Activated naive CD8-positive, alpha-beta T cell treated with anti-CD3 and anti-CD28 coated beads, Interleukin-2, amount 50 U/mL, for 24 hours (primary cell): Measurements from ENCODE around the gene TMC5.

Source experiments
- ATAC-seq: fragments of 150-1000 bp; cut with Tn5 transposase; one replicate; pipeline ENCODE4 v1.10.0; 2021
- DNase-seq: peaks from one replicate; pipeline ENCODE4 v3.0.0; 2021
- H3K27ac Mint-ChIP-seq: one replicate; pipeline ENCODE4 v1.8.0; 2021; ENCODE audit warnings: mild to moderate bottlenecking, mixed read lengths
- H3K27me3 Mint-ChIP-seq: one replicate; pipeline ENCODE4 v1.8.0; 2021; ENCODE audit warnings: mixed read lengths
- H3K36me3 Mint-ChIP-seq: one replicate; pipeline ENCODE4 v1.8.0; 2021; ENCODE audit warnings: low read depth, mixed read lengths
- H3K4me1 Mint-ChIP-seq: one replicate; pipeline ENCODE4 v1.8.0; 2021; ENCODE audit warnings: mixed read lengths
- H3K4me3 Mint-ChIP-seq: one replicate; pipeline ENCODE4 v1.8.0; 2021; ENCODE audit warnings: mild to moderate bottlenecking, moderate library complexity, mixed read lengths
- H3K9me3 Mint-ChIP-seq: one replicate; pipeline ENCODE4 v1.8.0; 2021; ENCODE audit warnings: mixed read lengths

The TMC5 gene

DNA sequence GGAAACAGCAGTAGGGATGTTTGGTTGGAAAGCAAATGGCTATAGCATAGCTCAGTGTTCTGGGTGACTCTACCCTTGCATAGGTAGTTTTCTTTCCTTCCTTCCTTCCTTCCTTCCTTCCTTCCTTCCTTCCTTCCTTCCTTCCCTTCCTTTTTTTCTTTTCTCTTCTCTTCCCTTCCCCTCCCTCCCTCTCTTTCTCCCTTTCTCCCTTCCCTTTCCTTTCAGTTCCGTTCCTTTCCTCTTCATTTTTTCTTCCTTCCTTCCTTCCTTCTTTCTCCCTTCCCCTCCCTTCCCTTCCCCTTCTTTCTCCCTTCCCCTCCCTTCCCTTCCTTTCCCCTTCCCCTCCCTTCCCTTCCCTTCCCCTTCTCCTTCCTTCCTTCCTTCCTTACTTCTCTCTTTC lies 72.9 kb downstream of the TMC5 start:
- H3K36me3 Mint-ChIP-seq, result peaks cover 3% of the 10 kb centered on the region
- ATAC-seq (no peak), DNase-seq (no peak)
- no peaks in the 10 kb centered on the region for H3K27me3 Mint-ChIP-seq
- H3K27ac Mint-ChIP-seq, result no peak overlapping the region
- no peaks in the 10 kb centered on the region for H3K9me3 Mint-ChIP-seq
- H3K4me1 Mint-ChIP-seq, result peaks cover 12% of the 10 kb centered on the region
- no peak overlapping the region for H3K4me3 Mint-ChIP-seq

DNA sequence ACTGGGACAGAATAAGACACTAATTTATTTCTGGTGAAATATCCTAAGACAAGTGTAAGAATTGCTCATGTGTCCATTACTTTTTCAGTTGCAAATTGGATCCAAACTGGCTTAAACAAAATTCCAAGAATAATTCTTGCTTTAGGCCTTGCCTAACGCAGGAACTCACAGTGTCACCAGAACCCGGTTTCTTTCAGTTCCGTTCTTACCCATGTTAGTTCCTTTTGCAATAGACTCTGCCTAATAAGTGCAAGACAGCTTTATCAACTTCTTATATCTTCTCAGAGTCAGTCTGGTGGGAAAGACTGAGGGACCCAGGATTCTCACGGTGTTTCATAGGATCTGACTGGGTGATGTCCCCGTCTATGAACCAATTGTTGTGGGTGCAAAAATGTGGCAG lies 79.5 kb downstream of the TMC5 start:
- Mint-ChIP-seq H3K4me1 (peaks cover 12% of the 10 kb centered on the region), H3K9me3 (no peaks in the 10 kb centered on the region), H3K27ac (no peak overlapping the region), H3K36me3 (peaks cover 13% of the 10 kb centered on the region), H3K27me3 (no peaks in the 10 kb centered on the region), H3K4me3 (no peak overlapping the region)
- ATAC-seq, result no peak
- no peak for DNase-seq

DNA sequence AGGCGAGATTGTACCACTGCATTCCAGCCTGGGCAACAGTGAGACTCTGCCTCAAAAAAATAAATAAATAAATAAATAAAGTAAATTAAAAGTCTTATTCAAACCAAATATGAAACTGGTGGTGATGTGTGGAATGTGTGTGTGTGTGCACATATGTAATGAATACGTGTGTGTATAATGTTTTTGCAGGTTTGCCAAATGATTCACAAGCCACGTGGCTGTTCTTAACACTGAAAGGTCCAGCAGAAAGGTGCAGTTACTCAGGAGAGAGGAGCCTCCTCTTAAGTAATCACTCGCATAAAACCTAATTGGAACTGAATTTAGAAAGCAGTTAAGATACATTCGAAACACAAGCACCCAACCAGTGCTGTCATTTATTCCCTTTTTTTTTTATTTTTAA lies 81.3 kb downstream of the TMC5 start:
- Mint-ChIP-seq H3K36me3 (peaks cover 23% of the 10 kb centered on the region), H3K27me3 (no peaks in the 10 kb centered on the region), H3K27ac (no peak overlapping the region)

DNA sequence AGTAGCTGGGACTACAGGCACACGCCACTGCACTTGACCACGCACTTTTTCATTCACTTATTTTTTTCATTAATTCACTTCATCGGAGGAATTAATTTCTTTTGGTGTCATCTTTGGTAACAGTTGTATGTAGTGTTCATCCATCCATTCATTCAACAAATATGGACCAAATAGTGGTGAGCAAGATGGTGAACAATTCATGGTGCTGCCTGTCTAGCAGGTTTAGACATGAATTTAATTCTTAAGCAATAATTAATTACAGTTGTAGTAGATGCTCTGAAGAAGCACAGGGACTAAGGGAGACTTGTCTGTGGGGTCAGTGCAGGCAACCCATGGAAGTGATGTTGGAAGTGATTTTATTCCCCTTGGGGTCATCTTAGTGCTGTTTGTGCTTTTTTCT lies 81.8 kb downstream of the TMC5 start:
- peaks cover 28% of the 10 kb centered on the region for H3K36me3 Mint-ChIP-seq
- H3K4me1 Mint-ChIP-seq, result no peaks in the 10 kb centered on the region
- ATAC-seq, result no peak

More for the DNA sequence above, 81.3 kb downstream of the TMC5 start:
- Mint-ChIP-seq H3K4me1 (peaks cover 4% of the 10 kb centered on the region), H3K9me3 (no peaks in the 10 kb centered on the region), H3K4me3 (no peak overlapping the region)
- DNase-seq (no peak), ATAC-seq (no peak)

DNA sequence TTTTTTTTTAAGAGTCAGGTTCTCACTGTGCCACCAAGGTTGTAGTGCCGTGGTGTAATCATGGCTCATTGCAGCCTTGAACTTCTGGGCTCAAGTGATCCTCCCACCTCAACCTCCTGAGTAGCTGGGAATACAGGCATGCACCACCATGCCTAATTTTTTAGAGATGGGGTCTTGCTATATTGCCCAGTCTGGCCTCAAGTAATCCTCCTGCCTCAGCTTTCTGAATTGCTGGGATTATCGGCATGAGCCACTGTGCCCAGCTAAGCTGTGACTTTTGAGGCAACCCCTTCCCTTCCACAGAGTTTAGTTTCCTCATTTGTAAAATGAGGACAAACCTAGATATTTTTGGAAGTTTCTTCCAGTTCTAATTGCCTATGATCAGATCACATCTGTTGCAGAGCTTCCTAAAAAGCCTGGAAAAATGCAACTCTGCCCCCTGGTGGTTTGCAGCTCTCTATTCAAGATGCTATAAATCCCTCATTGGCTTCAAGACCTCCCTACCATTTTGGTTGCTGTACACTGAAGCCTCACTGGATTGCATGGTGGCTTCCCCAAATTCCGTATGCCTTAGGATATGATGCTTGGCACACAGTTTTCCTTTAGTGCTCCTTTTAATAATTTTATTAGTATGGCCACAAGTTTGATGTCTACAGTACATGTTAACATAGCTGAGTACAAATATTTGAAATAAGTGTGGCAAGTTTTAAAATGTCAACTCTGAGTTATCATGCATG lies 84.9 kb downstream of the TMC5 start:
- Mint-ChIP-seq H3K4me3 (no peak overlapping the region), H3K27ac (no peak overlapping the region), H3K9me3 (no peaks in the 10 kb centered on the region), H3K27me3 (no peaks in the 10 kb centered on the region), H3K36me3 (peaks cover 47% of the 10 kb centered on the region), H3K4me1 (no peaks in the 10 kb centered on the region)
- ATAC-seq, result peak; percentile 52
- DNase-seq, result peak; percentile 74

More for the DNA sequence above, 81.8 kb downstream of the TMC5 start:
- no peaks in the 10 kb centered on the region for H3K9me3 Mint-ChIP-seq
- no peak overlapping the region for H3K27ac Mint-ChIP-seq
- DNase-seq, result no peak
- H3K4me3 Mint-ChIP-seq, result no peak overlapping the region
- H3K27me3 Mint-ChIP-seq, result no peaks in the 10 kb centered on the region

DNA sequence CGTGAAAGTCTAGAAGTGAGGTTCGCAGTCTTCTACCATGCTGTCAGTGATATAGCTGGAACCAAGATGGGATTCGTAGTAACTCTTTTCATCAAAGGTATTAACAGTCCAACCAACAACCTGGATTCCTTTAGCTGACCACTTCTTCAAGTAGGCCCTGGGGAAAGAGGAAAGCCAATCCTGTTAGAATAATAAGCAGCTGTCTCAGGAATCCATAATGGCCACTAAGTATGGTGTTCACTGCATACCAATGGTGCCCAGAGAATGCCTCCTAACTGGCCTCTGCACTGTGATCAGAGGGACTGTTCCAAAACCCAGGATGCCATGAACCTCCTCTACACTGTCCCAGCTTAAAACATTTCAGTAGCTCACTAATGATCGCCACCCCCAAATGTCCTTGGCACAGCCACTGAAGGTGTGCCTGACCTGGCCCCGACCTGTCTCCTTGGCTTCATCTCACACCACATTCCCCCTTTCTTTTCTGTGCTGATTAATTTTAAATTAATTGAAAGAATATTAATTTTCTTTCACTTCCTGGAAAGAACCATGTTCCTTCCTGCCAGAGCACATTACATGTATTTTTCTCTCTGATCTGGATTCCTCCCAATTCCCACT lies 85.9 kb downstream of the TMC5 start:
- DNase-seq, result no peak
- no peak overlapping the region for H3K4me3 Mint-ChIP-seq
- H3K36me3 Mint-ChIP-seq, result peaks cover 47% of the 10 kb centered on the region
- ATAC-seq, result no peak
- H3K27ac Mint-ChIP-seq, result no peak overlapping the region
- H3K9me3 Mint-ChIP-seq, result no peaks in the 10 kb centered on the region
- H3K27me3 Mint-ChIP-seq, result no peaks in the 10 kb centered on the region
- no peaks in the 10 kb centered on the region for H3K4me1 Mint-ChIP-seq

DNA sequence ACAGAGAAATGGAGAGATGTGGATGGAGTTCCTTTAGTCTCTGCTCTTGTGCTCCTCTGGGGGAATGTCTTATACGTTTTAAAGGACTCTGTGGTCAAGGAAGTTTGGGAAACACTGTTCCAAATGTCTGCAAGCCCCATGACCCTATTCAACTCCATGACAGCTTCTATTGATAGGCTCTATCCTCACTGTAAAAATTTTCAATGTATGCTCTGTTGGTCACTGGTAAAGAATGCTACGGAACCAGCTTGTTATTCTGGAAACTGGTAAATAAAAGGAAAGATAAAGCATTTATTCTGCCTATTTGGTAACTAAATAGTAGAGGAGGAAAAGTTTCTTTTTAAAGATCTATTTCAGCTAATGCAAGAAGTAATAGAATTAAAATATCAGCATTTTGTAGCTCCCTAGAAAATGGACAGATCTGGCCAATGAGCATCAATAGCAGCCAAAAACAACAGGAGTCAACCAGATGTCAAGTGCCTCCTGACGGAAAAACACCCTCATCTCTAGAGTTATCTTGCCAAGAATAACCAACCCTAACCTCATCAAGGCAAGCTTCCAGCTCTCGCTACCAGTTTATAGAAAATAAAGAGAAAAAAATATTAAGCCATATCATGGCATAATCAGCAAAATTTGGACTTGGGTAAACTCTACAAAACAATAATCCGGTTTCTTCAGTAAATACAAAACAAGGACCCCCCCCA lies 88.1 kb downstream of the TMC5 start:
- Mint-ChIP-seq H3K4me3 (no peak overlapping the region), H3K36me3 (peaks cover 44% of the 10 kb centered on the region), H3K9me3 (no peaks in the 10 kb centered on the region), H3K27ac (no peak overlapping the region), H3K4me1 (no peaks in the 10 kb centered on the region), H3K27me3 (no peaks in the 10 kb centered on the region)
- DNase-seq (no peak), ATAC-seq (no peak)

DNA sequence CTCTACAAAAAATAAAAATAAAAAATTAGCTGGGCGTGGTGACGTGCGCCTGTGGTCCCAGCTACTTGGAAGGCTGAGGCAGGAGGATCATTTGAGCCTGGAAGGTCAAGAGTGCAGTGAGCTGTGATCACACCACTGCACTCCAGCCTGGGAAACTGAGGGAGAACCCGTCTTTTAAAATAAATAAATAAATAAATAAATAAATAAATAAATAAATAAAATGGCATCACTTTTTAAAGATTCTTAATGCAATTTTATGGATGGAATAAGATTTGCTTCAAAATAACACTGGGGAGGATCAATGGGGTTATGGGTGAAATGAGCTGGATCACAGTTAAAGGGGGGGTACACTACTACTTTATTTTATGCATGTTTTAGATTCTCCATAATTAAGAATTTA lies 89.3 kb downstream of the TMC5 start:
- Mint-ChIP-seq H3K27ac (no peak overlapping the region), H3K27me3 (no peaks in the 10 kb centered on the region), H3K36me3 (peaks cover 44% of the 10 kb centered on the region), H3K4me3 (no peak overlapping the region), H3K9me3 (no peaks in the 10 kb centered on the region), H3K4me1 (no peaks in the 10 kb centered on the region)
- ATAC-seq, result no peak
- DNase-seq, result no peak

DNA sequence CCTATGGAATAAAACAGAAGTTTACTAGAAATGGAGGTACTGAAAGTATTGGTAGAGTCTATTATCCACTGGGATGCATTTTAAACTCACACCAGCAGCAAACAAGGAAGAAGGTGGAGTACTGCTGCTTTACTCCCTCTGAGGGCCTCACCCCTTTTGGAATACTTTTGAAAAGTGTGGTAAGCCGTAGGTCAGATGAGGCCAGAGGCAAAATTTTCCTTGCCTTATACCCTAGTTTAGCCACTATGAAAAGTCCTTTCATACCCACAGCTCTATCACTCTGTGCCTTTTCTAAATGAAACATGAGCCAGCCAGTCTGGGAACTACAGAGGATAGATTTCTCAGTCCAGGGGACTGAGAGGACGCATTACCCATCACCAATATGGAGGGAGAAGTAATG lies 90.2 kb downstream of the TMC5 start:
- DNase-seq, result no peak
- ATAC-seq, result no peak
- peaks cover 42% of the 10 kb centered on the region for H3K36me3 Mint-ChIP-seq
- no peaks in the 10 kb centered on the region for H3K27me3 Mint-ChIP-seq
- H3K4me1 Mint-ChIP-seq, result no peaks in the 10 kb centered on the region
- no peak overlapping the region for H3K4me3 Mint-ChIP-seq
- H3K9me3 Mint-ChIP-seq, result no peaks in the 10 kb centered on the region
- H3K27ac Mint-ChIP-seq, result no peak overlapping the region

DNA sequence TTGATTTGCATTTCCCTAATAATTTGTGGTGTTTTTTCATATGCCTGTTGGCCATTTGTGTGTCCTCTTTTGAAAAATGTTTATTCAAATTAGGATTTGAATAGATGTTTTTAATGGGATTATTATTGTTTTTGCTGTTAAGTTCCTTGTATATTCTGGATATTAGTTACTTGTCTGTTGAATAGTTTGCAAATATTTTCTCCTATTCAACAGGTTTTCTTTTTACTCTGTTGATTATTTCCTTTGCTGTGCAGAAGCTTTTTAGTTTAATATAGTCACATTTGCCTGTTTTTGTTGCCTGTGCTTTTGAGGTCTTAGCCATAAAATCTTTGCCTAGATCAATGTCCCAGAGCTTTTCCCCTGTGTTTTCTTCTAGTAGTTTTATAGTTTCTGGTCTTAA lies 94.6 kb downstream of the TMC5 start:
- Mint-ChIP-seq H3K4me1 (peaks cover 14% of the 10 kb centered on the region), H3K9me3 (no peaks in the 10 kb centered on the region), H3K27ac (no peak overlapping the region), H3K36me3 (peaks cover 39% of the 10 kb centered on the region), H3K4me3 (no peak overlapping the region), H3K27me3 (no peaks in the 10 kb centered on the region)
- ATAC-seq, result no peak
- DNase-seq, result no peak

DNA sequence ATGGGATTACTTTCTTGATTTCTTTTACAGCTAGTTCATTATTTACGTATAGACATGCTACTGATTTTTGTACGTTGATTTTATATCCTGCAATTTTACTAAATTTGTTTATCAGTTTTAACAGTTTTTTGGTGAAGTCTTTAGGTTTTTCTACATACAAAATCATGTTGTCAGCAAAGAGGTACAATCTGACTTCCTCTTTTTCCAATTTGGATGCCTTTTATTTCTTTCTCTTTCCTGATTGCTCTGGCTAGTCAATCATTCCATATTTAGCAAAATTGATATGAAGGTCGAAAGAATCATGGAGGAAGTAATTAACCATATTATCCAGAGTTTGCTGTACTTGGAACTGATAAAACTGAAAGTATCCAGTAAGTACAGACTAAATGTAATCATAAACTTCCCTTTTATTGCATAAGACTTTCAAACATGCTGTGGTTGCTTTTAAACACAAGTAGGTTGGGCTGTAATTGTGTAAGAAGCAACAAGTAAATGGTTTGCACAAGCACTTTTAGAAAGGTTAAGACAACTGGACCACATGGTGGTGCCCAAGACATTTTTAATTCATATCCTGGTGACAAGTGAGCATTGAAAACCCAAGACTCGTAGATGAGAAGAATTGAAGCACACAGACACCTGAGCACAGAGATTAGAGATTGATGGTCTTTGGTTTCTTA lies 95.8 kb downstream of the TMC5 start:
- Mint-ChIP-seq H3K27me3 (no peaks in the 10 kb centered on the region), H3K27ac (no peak overlapping the region), H3K4me3 (no peak overlapping the region), H3K36me3 (peaks cover 42% of the 10 kb centered on the region), H3K9me3 (no peaks in the 10 kb centered on the region), H3K4me1 (peaks cover 23% of the 10 kb centered on the region)
- ATAC-seq (no peak), DNase-seq (no peak)

DNA sequence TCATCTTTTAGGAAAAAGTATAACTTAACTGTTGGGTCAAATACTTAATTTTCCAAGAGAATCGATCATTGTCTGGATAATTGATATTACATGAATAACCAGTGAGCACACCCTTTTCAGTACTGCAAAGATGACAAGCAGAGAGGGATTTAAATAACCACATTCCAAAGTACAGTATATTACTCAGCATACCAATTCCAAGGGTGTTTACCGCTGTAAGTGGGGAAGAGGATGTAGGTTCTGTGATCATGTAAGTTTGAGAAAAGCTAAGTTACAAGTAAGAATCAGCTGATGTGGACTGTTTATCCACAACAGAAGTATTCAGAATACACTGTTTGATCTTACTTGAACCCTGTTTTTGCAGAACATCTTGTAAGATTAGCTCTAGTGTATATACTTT lies 98.1 kb downstream of the TMC5 start:
- peaks cover 42% of the 10 kb centered on the region for H3K36me3 Mint-ChIP-seq
- DNase-seq, result no peak
- no peaks in the 10 kb centered on the region for H3K9me3 Mint-ChIP-seq
- ATAC-seq, result no peak
- no peaks in the 10 kb centered on the region for H3K27me3 Mint-ChIP-seq
- H3K4me3 Mint-ChIP-seq, result no peak overlapping the region
- no peak overlapping the region for H3K27ac Mint-ChIP-seq
- peaks cover 35% of the 10 kb centered on the region for H3K4me1 Mint-ChIP-seq

DNA sequence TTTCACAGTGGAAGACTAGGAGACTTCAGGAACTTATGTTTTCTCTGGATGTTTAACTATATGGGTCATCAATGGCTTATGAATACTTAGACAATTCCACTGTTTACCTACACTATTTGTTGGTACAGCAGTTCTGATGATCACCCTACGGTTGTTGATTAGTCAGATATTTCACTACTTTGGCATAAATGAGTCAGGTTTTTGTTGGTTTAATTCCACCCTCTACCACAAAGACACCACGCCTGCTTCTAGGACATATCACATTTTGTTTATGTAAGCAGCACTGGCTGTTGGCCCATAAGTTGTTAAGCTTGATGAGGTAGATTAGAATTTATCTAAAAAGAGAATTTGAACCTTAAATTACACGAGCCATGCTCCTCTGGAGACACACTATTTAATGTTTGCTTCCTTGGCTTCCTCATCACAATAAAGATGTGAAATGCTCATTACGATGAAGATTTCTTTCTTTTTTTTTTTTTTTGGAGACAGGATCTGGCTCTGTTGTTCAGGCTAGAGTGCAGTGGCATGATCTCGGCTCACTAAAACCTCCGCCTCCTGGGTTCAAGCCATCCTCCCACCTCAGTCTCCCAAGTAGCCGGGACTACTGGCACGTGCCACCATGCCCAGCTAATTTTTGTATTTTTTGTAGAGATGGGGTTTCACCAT lies 99.9 kb downstream of the TMC5 start:
- no peak for ATAC-seq
- H3K36me3 Mint-ChIP-seq, result peaks cover 34% of the 10 kb centered on the region
- peaks cover 47% of the 10 kb centered on the region for H3K4me1 Mint-ChIP-seq
- H3K27me3 Mint-ChIP-seq, result no peaks in the 10 kb centered on the region
- no peak for DNase-seq
- no peaks in the 10 kb centered on the region for H3K9me3 Mint-ChIP-seq
- no peak overlapping the region for H3K4me3 Mint-ChIP-seq
- H3K27ac Mint-ChIP-seq, result peak overlapping the region; percentile 28

DNA sequence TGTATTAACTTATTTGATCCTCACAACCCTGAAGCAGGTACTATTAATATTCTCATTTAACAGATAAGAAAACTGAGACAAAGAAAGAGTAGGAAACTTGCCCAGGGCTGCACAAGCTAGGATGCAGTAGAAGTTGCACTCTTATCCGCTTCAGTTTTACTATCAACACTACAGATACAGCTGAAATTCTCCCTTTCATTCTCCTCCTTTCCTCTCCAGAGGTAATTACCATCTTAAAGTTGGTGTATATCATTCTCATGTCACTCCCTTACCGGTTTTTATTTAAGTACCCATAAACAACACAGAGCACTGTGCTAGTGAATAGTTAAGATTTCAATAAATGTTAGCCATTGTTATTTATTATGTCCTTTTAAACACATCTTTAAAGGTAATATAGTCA lies 100.7 kb downstream of the TMC5 start:
- peaks cover 32% of the 10 kb centered on the region for H3K36me3 Mint-ChIP-seq

More for the DNA sequence above, 100.7 kb downstream of the TMC5 start:
- no peak overlapping the region for H3K4me3 Mint-ChIP-seq
- ATAC-seq (no peak), DNase-seq (no peak)
- H3K9me3 Mint-ChIP-seq, result no peaks in the 10 kb centered on the region
- H3K4me1 Mint-ChIP-seq, result peaks cover 52% of the 10 kb centered on the region
- H3K27ac Mint-ChIP-seq, result no peak overlapping the region
- no peaks in the 10 kb centered on the region for H3K27me3 Mint-ChIP-seq
